ENCODE data around the gene ASB9. TPM values are rescaled to one million over a fixed set of nuclear protein-coding genes. Genes with fewer than 3 reads are reported as not detected.

The ASB9 gene
- total and polyA plus RNA-seq, 2 donors (not counting 3 experiments of a cell fraction or from before 2014, with no cell fraction given) = 6.5 to 7.6 TPM

- H3K79me2 ChIP-seq (ENCODE audit: control insufficient read depth, insufficient read depth, low read length) = no peaks in the 10 kb centered on the region
- no peak for FAIRE-seq
- no peaks in the 10 kb centered on the region for H3K9me3 ChIP-seq (replicated peaks; ENCODE audit: control insufficient read depth, insufficient read depth, low read length)
- no TSS peak for BruUV-seq (replicated peaks)
- H3K27me3 ChIP-seq (ENCODE audit: control insufficient read depth in 2 of 2, insufficient read depth in 2 of 2, low read length in 2 of 2) = no peaks in the 10 kb centered on the region
- no peak overlapping the region for H3K27ac ChIP-seq (ENCODE audit: insufficient read depth, low read depth, low read length)
- POLR2A ChIA-PET = no interaction called here
- intact Hi-C loops (cut with micrococcal nuclease) (no loop called here), dilution Hi-C loops (cut with MboI; ENCODE audit: extremely low pct_ligation_motif_present, low sequenced_read_pairs) (no loop called here)
- no peaks in the 10 kb centered on the region for H3K4me1 ChIP-seq (ENCODE audit: control insufficient read depth, extremely low read depth, insufficient read depth, low read length)
- DNase-seq (ENCODE audit: low read depth, low spot score) = no peak
- no peak overlapping the region for H3K9ac ChIP-seq (replicated peaks; ENCODE audit: extremely low read depth, insufficient read depth, low read length)
- H3K36me3 ChIP-seq (ENCODE audit: control insufficient read depth in 2 of 2, extremely low read depth in 1 of 2, insufficient read depth in 2 of 2, low read length in 2 of 2) = no peaks in the 10 kb centered on the region
- H3K4me2 ChIP-seq (ENCODE audit: insufficient read depth, low read length) = no peak overlapping the region
- CTCF ChIA-PET = interaction anchor here (1.3 kb wide), 1 partner anchor 1206 kb away, joined by 3 read pairs; no protein-coding TSS in a partner anchor
- H3K4me3 ChIP-seq (replicated peaks in 1 of 3; ENCODE audit: insufficient read depth in 1 of 3, low read depth in 1 of 3, low read length in 3 of 3) = no peak overlapping the region
- no peaks in the 10 kb centered on the region for H3K9me1 ChIP-seq (replicated peaks; ENCODE audit: control insufficient read depth, extremely low read depth, insufficient read depth, low read length)
- H4K20me1 ChIP-seq (replicated peaks; ENCODE audit: control insufficient read depth, extremely low read depth, insufficient read depth, low read length) = no peaks in the 10 kb centered on the region
- H2AFZ ChIP-seq (ENCODE audit: low read depth, low read length) = no peak overlapping the region
- no peak for TF ChIP-seq CTCF (IDR thresholded peaks at IDR 0.05; ENCODE audit: extremely low read depth in 1 of 2, insufficient read depth in 1 of 2, low read depth in 1 of 2, low read length in 2 of 2)
- no peak for TF ChIP-seq GATA2 (IDR thresholded peaks at IDR 0.05; ENCODE audit: insufficient read depth, insufficient read length, low read depth, low read length)
- no peak for TF ChIP-seq FOS (IDR thresholded peaks at IDR 0.05; ENCODE audit: borderline replicate concordance, insufficient read depth, low read length)
- no peak for TF ChIP-seq EZH2 (IDR thresholded peaks at IDR 0.05; ENCODE audit: borderline replicate concordance, low read depth, low read length, severe bottlenecking)
- TF ChIP-seq JUN (IDR thresholded peaks at IDR 0.05; ENCODE audit: borderline replicate concordance, insufficient read depth, insufficient read length, low read depth) = no peak
- TF ChIP-seq POLR2AphosphoS5 (IDR thresholded peaks at IDR 0.05; ENCODE audit: insufficient read depth, low read depth, low read length) = no peak
- TF ChIP-seq MYC (IDR thresholded peaks at IDR 0.05; ENCODE audit: low read depth, low read length) = no peak
- TF ChIP-seq POLR2A (IDR thresholded peaks at IDR 0.05; ENCODE audit: low read depth, low read length) = no peak
- TF ChIP-seq MAX (IDR thresholded peaks at IDR 0.05; ENCODE audit: insufficient read depth, insufficient read length) = no peak
Observed at GRCh38 chrX:15244421-15244820, 25.5 kb downstream of the ASB9 start.

Data from endothelial cell of umbilical vein (primary cell).